HUES48 (cell line): ENCODE data around the gene HSPA13.
"Not testable (repeated sequence)": the region's sequence is repeated elsewhere in the genome, so short reads cannot be mapped to it uniquely, and the experiment has no call there.

Experiments
- H3K27ac ChIP-seq: one replicate; pipeline ENCODE4 v1.7.0; 2013; ENCODE audit warnings: low read depth, low read length, inconsistent platforms
- H3K27me3 ChIP-seq: 2 replicates; pipeline ENCODE4 v1.6.1; 2013; ENCODE audit warnings: mild to moderate bottlenecking, low read length; ENCODE audit not compliant: control insufficient read depth, insufficient read depth
- H3K36me3 ChIP-seq: 2 replicates; pipeline ENCODE4 v1.6.1; 2013; ENCODE audit warnings: low read length; ENCODE audit not compliant: control insufficient read depth, insufficient read depth
- H3K4me1 ChIP-seq: 2 replicates; pipeline ENCODE4 v1.6.1; 2013; ENCODE audit warnings: mild to moderate bottlenecking, low read length; ENCODE audit not compliant: control insufficient read depth, insufficient read depth
- H3K4me3 ChIP-seq: 2 replicates; pipeline ENCODE4 v1.5.1; 2013; ENCODE audit warnings: mild to moderate bottlenecking, low read depth, low read length
- H3K9ac ChIP-seq: 2 replicates; pipeline ENCODE4 v1.6.1; 2013; ENCODE audit warnings: mild to moderate bottlenecking, low read depth, low read length, moderate library complexity
- H3K9me3 ChIP-seq: 2 replicates; pipeline ENCODE4 v1.6.1; 2013; ENCODE audit warnings: low read length; ENCODE audit not compliant: control insufficient read depth, insufficient read depth

HSPA13 gene

DNA sequence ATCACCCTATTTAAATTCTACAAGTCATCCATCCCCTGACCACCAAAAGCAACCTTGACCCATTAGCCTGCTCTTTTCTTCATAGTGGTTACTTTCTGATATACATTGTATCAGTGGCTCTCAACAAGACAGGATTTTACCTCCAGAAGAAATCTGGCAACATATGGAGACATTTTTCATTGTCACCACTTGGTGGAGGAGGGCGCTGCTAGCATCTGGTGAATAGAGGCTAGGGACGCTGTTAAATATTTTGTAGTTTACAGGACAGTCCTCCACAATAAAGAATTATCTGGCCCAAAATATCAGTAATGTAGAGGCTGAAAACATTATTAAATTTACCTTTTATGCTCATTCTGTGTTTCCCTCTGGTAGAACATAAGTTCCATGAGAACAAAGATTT lies 6.1 kb downstream of the HSPA13 start:
- Histone ChIP-seq H3K36me3 (peaks cover 83% of the 10 kb centered on the region), H3K4me1 (0 out of 2 replicates have a peak, but pooled peaks cover 11% of the 10 kb centered on the region), H3K9me3 (no peaks in the 10 kb centered on the region), H3K4me3 (no peak overlapping the region), H3K27me3 (no peaks in the 10 kb centered on the region), H3K27ac (no peak overlapping the region), H3K9ac (no peak overlapping the region)

DNA sequence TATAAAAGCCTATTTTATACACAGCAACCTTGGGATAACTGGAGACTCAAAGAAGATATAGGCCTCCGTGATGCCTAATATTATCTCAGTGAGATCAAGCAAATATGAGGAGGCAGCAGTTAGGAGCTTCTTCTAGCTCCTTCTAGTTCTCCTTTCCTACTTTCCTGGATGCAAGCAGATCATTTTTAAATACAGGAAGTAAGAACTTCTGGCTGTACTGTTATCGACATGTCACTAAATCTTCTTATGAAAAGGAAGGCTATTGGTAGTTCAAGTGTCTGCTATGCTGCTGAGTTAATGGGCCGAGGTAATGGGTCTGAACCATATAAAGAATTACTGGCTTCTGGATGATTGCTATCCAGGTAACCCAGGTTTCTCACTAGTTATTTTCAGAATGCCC lies 15.9 kb downstream of the HSPA13 start:
- Histone ChIP-seq H3K27me3 (no peaks in the 10 kb centered on the region), H3K4me3 (no peak overlapping the region), H3K9me3 (no peaks in the 10 kb centered on the region)

DNA sequence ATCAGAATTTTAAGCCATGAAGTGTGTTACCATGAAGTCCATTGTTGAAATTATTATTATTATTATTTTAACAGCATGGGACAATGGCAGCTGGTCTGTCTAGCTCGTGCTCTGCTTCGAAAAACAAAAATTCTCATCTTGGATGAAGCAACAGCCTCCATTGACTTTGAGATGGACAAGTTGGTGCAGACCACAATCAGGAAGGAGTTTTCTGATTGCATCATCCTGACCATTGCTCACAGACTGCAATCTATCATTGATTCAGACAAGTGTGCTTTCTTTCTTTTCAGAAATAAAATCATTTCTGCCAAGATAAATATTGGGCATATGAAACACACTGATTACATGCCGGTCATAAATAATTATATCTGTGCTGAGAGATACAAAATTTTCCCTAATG lies 21.0 kb downstream of the HSPA13 start:
- no peaks in the 10 kb centered on the region for H3K9me3 ChIP-seq
- H3K36me3 ChIP-seq: no peaks in the 10 kb centered on the region
- no peaks in the 10 kb centered on the region for H3K4me1 ChIP-seq
- no peaks in the 10 kb centered on the region for H3K27me3 ChIP-seq
- no peak overlapping the region for H3K4me3 ChIP-seq
- no peak overlapping the region for H3K9ac ChIP-seq
- no peak overlapping the region for H3K27ac ChIP-seq

More for the DNA sequence above, 15.9 kb downstream of the HSPA13 start:
- Histone ChIP-seq H3K36me3 (peaks cover 6% of the 10 kb centered on the region; the same call in 1 of the 2 replicates), H3K4me1 (no peaks in the 10 kb centered on the region), H3K9ac (no peak overlapping the region), H3K27ac (no peak overlapping the region)

DNA sequence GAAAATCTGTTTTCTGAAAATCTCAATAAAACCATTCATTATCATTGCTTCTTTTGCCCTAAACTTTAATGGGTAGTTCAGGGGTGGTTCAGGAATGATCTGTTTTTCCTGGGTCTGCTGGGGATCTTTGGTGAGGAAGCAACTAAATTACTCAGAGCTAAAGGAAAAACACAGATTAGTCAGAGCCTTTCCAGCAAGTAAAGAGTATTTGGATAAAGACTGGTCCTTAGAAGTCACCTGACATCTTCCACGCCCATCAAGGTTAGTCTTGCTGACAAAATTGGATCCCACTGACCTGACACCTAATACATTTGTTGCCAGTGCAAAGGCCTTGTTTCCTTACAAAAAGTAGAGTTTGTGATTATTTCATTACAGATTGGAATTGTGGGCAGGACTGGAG lies 24.2 kb downstream of the HSPA13 start:
- no peak overlapping the region for H3K4me3 ChIP-seq
- no peaks in the 10 kb centered on the region for H3K9me3 ChIP-seq
- no peaks in the 10 kb centered on the region for H3K4me1 ChIP-seq
- no peak overlapping the region for H3K9ac ChIP-seq
- H3K36me3 ChIP-seq: no peaks in the 10 kb centered on the region
- no peaks in the 10 kb centered on the region for H3K27me3 ChIP-seq
- H3K27ac ChIP-seq: no peak overlapping the region

DNA sequence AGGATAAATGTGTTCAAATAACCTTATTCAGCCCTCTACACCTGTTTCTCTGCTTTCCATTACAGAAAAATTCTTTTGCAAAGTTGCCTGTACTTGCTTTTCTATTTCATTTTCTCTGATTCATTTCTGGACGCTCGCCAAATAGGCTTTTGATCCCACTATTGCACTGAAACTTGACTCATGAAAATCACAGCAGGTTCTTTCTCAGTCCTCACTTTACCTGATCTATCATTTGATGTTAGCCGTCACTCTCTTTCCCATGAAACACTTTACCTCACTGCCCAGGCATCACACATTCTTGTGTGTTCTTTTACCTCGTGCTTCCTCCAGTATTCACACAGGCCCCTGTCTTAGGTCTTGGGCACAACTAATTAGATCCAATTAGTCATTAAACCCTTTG lies 26.2 kb downstream of the HSPA13 start:
- Histone ChIP-seq H3K4me3 (no peak overlapping the region), H3K9ac (no peak overlapping the region), H3K27ac (no peak overlapping the region), H3K27me3 (no peaks in the 10 kb centered on the region), H3K9me3 (no peaks in the 10 kb centered on the region), H3K36me3 (no peaks in the 10 kb centered on the region), H3K4me1 (no peaks in the 10 kb centered on the region)

DNA sequence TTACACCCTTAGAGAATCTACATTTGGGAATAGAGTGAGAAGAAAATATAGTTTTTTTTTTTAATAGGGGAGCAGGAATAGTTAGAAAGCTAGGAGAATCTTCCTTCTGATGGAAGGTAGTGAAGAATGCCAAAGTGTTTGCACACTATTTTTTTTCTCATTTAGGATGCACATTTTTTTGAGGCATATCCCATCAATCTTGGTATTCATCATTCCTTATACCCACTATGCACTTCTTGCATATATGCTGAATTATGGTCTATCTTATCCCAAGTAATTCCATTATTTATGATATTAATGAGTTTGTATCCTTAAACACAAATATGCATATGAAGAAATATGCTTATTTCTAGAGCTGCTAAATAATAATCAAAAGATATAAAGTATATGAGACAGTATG lies 28.4 kb downstream of the HSPA13 start:
- H3K27me3 ChIP-seq: no peaks in the 10 kb centered on the region
- H3K4me1 ChIP-seq: no peaks in the 10 kb centered on the region
- H3K9me3 ChIP-seq: no peaks in the 10 kb centered on the region
- no peak overlapping the region for H3K9ac ChIP-seq
- no peak overlapping the region for H3K27ac ChIP-seq
- no peaks in the 10 kb centered on the region for H3K36me3 ChIP-seq
- H3K4me3 ChIP-seq: no peak overlapping the region

DNA sequence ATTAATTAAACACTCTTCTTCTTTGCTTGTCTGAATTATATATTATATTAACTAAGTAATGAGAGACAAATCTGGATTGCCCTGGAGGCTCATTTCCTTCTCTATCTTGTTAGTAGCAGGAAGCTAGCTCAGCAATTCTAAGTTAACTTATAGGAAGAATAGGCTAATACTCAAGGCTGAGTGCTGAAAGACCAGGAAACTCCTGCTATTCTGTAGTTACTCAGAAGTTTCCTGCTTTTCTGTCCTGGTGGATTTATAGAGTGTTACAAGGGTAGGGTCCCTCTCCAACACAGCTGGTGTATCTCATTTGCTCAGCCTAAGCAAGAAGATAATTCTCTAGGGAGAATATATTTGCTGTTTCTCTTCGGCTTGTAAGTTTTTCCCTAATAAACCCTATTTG lies 29.2 kb downstream of the HSPA13 start:
- H3K27me3 ChIP-seq: no peaks in the 10 kb centered on the region
- no peaks in the 10 kb centered on the region for H3K36me3 ChIP-seq
- no peaks in the 10 kb centered on the region for H3K4me1 ChIP-seq
- no peak overlapping the region for H3K9ac ChIP-seq
- H3K27ac ChIP-seq: no peak overlapping the region
- H3K9me3 ChIP-seq: no peaks in the 10 kb centered on the region
- no peak overlapping the region for H3K4me3 ChIP-seq

DNA sequence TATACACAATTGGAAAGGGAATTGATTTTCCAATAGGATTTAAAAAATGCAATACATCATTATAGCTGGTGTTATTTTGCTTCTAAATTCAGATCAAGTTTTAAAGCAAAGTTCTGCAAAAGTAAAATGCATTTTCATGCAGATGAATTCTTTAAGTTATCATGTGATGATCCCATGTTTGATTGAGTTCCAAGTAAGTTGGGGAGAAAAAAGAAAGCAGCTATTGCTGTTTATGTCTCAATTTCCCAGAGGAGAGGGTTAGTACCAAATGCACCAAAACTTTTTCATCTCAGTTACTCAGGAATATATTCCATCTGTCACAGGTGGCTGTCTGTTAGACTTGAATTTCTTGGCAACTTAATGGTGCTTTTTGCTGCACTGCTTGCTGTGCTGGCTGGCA lies 29.7 kb downstream of the HSPA13 start:
- H3K9ac ChIP-seq: no peak overlapping the region
- no peaks in the 10 kb centered on the region for H3K4me1 ChIP-seq
- no peak overlapping the region for H3K27ac ChIP-seq
- no peaks in the 10 kb centered on the region for H3K36me3 ChIP-seq
- no peaks in the 10 kb centered on the region for H3K27me3 ChIP-seq
- H3K4me3 ChIP-seq: no peak overlapping the region
- no peaks in the 10 kb centered on the region for H3K9me3 ChIP-seq

DNA sequence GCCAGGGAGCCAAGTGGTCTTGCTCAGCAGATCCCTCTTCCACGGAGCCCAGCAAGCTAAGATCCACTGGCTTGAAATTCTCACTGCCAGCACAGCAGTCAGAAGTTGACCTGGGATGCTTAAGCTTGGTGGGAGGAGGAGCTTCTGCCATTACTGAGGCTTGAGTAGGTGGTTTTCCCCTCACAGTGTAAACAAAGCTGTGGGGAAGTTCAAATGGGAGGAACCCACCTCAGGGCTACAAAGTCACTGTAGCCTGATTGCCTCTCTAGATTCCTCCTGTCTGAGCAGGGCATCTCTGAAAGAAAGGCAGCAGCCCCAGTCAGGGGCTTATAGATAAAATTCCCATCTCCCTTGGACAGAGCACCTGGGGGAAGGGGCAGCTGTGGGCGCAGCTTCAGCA lies 55.6 kb downstream of the HSPA13 start:
- H3K9ac ChIP-seq, H3K27ac ChIP-seq, H3K27me3 ChIP-seq: not testable (repeated sequence)

DNA sequence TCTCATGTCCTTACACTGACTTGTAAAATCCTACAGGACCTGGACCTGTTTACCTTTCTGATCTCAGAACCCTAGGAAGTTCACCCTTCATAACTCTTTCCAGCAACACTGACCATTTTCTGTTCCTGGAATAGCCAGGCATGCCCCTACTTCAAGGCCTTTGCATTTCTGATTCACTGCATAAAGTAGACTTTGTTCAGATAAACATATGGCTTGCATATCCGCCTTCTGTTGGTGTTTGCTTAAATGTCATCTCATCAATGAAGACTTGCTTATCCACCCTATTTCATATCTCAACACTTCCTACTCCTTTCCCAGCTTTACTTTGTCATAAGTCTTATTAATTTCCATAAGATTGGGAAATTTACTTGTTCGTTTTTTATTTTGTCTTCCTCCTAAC lies 57.4 kb downstream of the HSPA13 start:
- Histone ChIP-seq H3K4me1 (no peaks in the 10 kb centered on the region), H3K27me3 (no peaks in the 10 kb centered on the region), H3K36me3 (no peaks in the 10 kb centered on the region), H3K9me3 (no peaks in the 10 kb centered on the region), H3K27ac (no peak overlapping the region), H3K9ac (no peak overlapping the region), H3K4me3 (no peak overlapping the region)

More for the DNA sequence above, 55.6 kb downstream of the HSPA13 start:
- H3K4me3 ChIP-seq, H3K36me3 ChIP-seq, H3K9me3 ChIP-seq, H3K4me1 ChIP-seq: not testable (repeated sequence)
